ENCODE measurements around the gene PALLD. TPM values are rescaled to one million over a fixed set of nuclear protein-coding genes. Genes with fewer than 3 reads are reported as not detected.

The PALLD gene
- polyA plus RNA-seq, 3 donors: 6.1 to 11.8 (median 9.9) TPM

- Histone ChIP-seq H3K4me1 (ENCODE audit: control insufficient read depth in 1 of 2, insufficient read depth in 2 of 2, low read length in 2 of 2) (no peaks in the 10 kb centered on the region), H3K27me3 (ENCODE audit: control insufficient read depth in 2 of 2, insufficient read depth in 2 of 2, low read length in 2 of 2) (no peaks in the 10 kb centered on the region), H4K20me1 (ENCODE audit: insufficient read depth, low read length) (no peaks in the 10 kb centered on the region), H2AFZ (ENCODE audit: insufficient read depth, low read depth, low read length, poor library complexity, severe bottlenecking) (no peak overlapping the region), H3K4me3 (replicated peaks in 1 of 3; ENCODE audit: low read depth in 2 of 3, low read length in 3 of 3) (no peak overlapping the region), H3K4me2 (replicated peaks; ENCODE audit: extremely low read depth, low read length, poor library complexity, severe bottlenecking) (no peak overlapping the region), H3K9me3 (replicated peaks in 1 of 2; ENCODE audit: control insufficient read depth in 1 of 2, insufficient read depth in 1 of 2, low read length in 2 of 2) (no peaks in the 10 kb centered on the region), H3K9ac (ENCODE audit: insufficient read depth, low read length, poor library complexity, severe bottlenecking) (no peak overlapping the region), H3K36me3 (replicated peaks in 1 of 2; ENCODE audit: control insufficient read depth in 1 of 2, insufficient read depth in 2 of 2, low read length in 2 of 2) (peaks cover 0 to under 1% of the 10 kb centered on the region in 2 donors), H3K27ac (ENCODE audit: low read depth in 1 of 2, low read length in 2 of 2) (no peak overlapping the region), H3K79me2 (ENCODE audit: insufficient read depth, low read length) (no peaks in the 10 kb centered on the region)
- H3K27me3 Mint-ChIP-seq (ENCODE audit: low read depth in 3 of 3): no peaks in the 10 kb centered on the region
- H3K36me3 Mint-ChIP-seq: no peaks in the 10 kb centered on the region
- no peak overlapping the region for H3K27ac Mint-ChIP-seq
- no CpG with 5 or more reads among the region's 4 CpGs for WGBS (ENCODE audit: insufficient coverage)
- peaks cover 2% of the 10 kb centered on the region for H3K4me1 Mint-ChIP-seq
- intact Hi-C loops (cut with micrococcal nuclease): loop anchor here (5.0 to 10.0 kb wide), 4 partner anchors 208 to 572 kb away; no protein-coding TSS in a partner anchor
- no peak overlapping the region for H3K4me3 Mint-ChIP-seq
- no peaks in the 10 kb centered on the region for H3K9me3 Mint-ChIP-seq
- TF ChIP-seq CTCF (IDR thresholded peaks at IDR 0.05): no peak
- DNase-seq: no peak
Measured at GRCh38 chr4:168919706-168920324, 423.0 kb downstream of the PALLD start.

GRCh38 chr4:168920441-168921065, 423.7 kb downstream of the PALLD start:
- Histone ChIP-seq H3K36me3 (replicated peaks in 1 of 2; ENCODE audit: control insufficient read depth in 1 of 2, insufficient read depth in 2 of 2, low read length in 2 of 2) (peaks cover 0 to 4% of the 10 kb centered on the region in 2 donors), H3K27me3 (ENCODE audit: control insufficient read depth in 2 of 2, insufficient read depth in 2 of 2, low read length in 2 of 2) (no peaks in the 10 kb centered on the region), H3K27ac (ENCODE audit: low read depth in 1 of 2, low read length in 2 of 2) (no peak overlapping the region), H2AFZ (ENCODE audit: insufficient read depth, low read depth, low read length, poor library complexity, severe bottlenecking) (no peak overlapping the region), H3K4me3 (replicated peaks in 1 of 3; ENCODE audit: low read depth in 2 of 3, low read length in 3 of 3) (no peak overlapping the region), H3K4me2 (replicated peaks; ENCODE audit: extremely low read depth, low read length, poor library complexity, severe bottlenecking) (no peak overlapping the region), H3K9ac (ENCODE audit: insufficient read depth, low read length, poor library complexity, severe bottlenecking) (no peak overlapping the region), H3K4me1 (ENCODE audit: control insufficient read depth in 1 of 2, insufficient read depth in 2 of 2, low read length in 2 of 2) (no peaks in the 10 kb centered on the region), H4K20me1 (ENCODE audit: insufficient read depth, low read length) (no peaks in the 10 kb centered on the region), H3K9me3 (replicated peaks in 1 of 2; ENCODE audit: control insufficient read depth in 1 of 2, insufficient read depth in 1 of 2, low read length in 2 of 2) (no peaks in the 10 kb centered on the region), H3K79me2 (ENCODE audit: insufficient read depth, low read length) (no peaks in the 10 kb centered on the region)
- no peak for DNase-seq
- H3K9me3 Mint-ChIP-seq: no peaks in the 10 kb centered on the region
- no peak overlapping the region for H3K27ac Mint-ChIP-seq
- no peak for TF ChIP-seq CTCF (IDR thresholded peaks at IDR 0.05)
- H3K4me1 Mint-ChIP-seq: peaks cover 2% of the 10 kb centered on the region
- no peak overlapping the region for H3K4me3 Mint-ChIP-seq
- no peaks in the 10 kb centered on the region for H3K36me3 Mint-ChIP-seq
- intact Hi-C loops (cut with micrococcal nuclease): loop anchor here (5.0 kb wide), 3 partner anchors 208 to 572 kb away; no protein-coding TSS in a partner anchor
- H3K27me3 Mint-ChIP-seq (ENCODE audit: low read depth in 3 of 3): no peaks in the 10 kb centered on the region
- no CpG with 5 or more reads among the region's 6 CpGs for WGBS (ENCODE audit: insufficient coverage)

All from CD14-positive monocyte (primary cell).